HepG2 (cell line): ENCODE data around the gene SUN5. TPM values are rescaled to one million over a fixed set of nuclear protein-coding genes. Genes with fewer than 3 reads are reported as not detected.
A peak's percentile ranks its signal among the peaks of the same experiment; 100 is the strongest.

Source experiments
- AHDC1 ChIP-seq: sonication (generic); formaldehyde crosslinking; IDR thresholded peaks from 2 replicates; pipeline ENCODE4 v1.5.1; 2020; ENCODE audit warnings: mild to moderate bottlenecking, missing genetic modification reagents, borderline replicate concordance
- FOXA1 ChIP-seq, 2 experiments: fragments of 450-650 bp in 1 of 2; sonication (generic) in 1 of 2; formaldehyde crosslinking in 1 of 2; IDR thresholded peaks; 2 replicates each; pipeline versions ENCODE4 v1.4.0 to v1.6.1; 2016 to 2020; ENCODE audit warnings: missing genetic modification reagents in 1 of 2
- HIVEP1 ChIP-seq: sonication (generic); formaldehyde crosslinking; IDR thresholded peaks from 2 replicates; pipeline ENCODE4 v1.4.0; 2020; ENCODE audit warnings: mild to moderate bottlenecking, missing genetic modification reagents
- JUND ChIP-seq: sonication (generic); formaldehyde crosslinking; IDR thresholded peaks from 2 replicates; pipeline ENCODE4 v1.8.0; 2022; ENCODE audit warnings: mild to moderate bottlenecking, missing genetic modification reagents
- KDM4B ChIP-seq: sonication (generic); formaldehyde crosslinking; IDR thresholded peaks from 2 replicates; pipeline ENCODE4 v1.4.0; 2020; ENCODE audit warnings: missing genetic modification reagents
- SKI ChIP-seq: fragments of 450-650 bp; IDR thresholded peaks from one replicate; pipeline ENCODE4 v1.6.1; 2018; ENCODE audit warnings: mild to moderate bottlenecking; ENCODE audit not compliant: partially characterized antibody
- ZNF101 ChIP-seq: sonication (generic); formaldehyde crosslinking; IDR thresholded peaks from 2 replicates; pipeline ENCODE4 v1.4.0; 2020; ENCODE audit warnings: mild to moderate bottlenecking, low read depth, missing genetic modification reagents, borderline replicate concordance
- ZNF225 ChIP-seq: sonication (generic); formaldehyde crosslinking; IDR thresholded peaks from 2 replicates; pipeline ENCODE4 v1.4.0; 2020; ENCODE audit warnings: mild to moderate bottlenecking, missing genetic modification reagents
- ZNF274 ChIP-seq: sonication (generic); formaldehyde crosslinking; IDR thresholded peaks from 2 replicates; pipeline ENCODE4 v1.5.1; 2020; ENCODE audit warnings: mild to moderate bottlenecking, missing genetic modification reagents
- ZNF550 ChIP-seq: sonication (generic); formaldehyde crosslinking; IDR thresholded peaks from 2 replicates; pipeline ENCODE4 v1.4.0; 2020; ENCODE audit warnings: mild to moderate bottlenecking, missing genetic modification reagents, borderline replicate concordance
- ZNF574 ChIP-seq: sonication (generic); formaldehyde crosslinking; IDR thresholded peaks from 2 replicates; pipeline ENCODE4 v1.4.0; 2020; ENCODE audit warnings: missing genetic modification reagents
- ZNF598 ChIP-seq: sonication (generic); formaldehyde crosslinking; IDR thresholded peaks from 2 replicates; pipeline ENCODE4 v1.5.1; 2020; ENCODE audit warnings: mild to moderate bottlenecking, missing genetic modification reagents, borderline replicate concordance
- ZNF737 ChIP-seq: sonication (generic); formaldehyde crosslinking; IDR thresholded peaks from 2 replicates; pipeline ENCODE4 v1.5.0; 2020; ENCODE audit warnings: missing genetic modification reagents, mild to moderate bottlenecking, borderline replicate concordance
- ZNF768 ChIP-seq: sonication (generic); formaldehyde crosslinking; IDR thresholded peaks from 2 replicates; pipeline ENCODE4 v1.4.0; 2020; ENCODE audit warnings: missing genetic modification reagents
- polyA plus RNA-seq, 8 experiments: library from polyadenylated mRNA; depleted of rRNA in 3 of 8; stranded (reverse) in 7 of 8; unstranded in 1 of 8; fragments of >200 nt; fragmentation: Illumina TruSeq in 4 of 8; extraction: Trizol in 4 of 8; gene quantifications; 2 replicates each; pipeline versions ENCODE4 v1.2.1 to v1.2.3, GENCODE V29; 2011 to 2016; ENCODE audit warnings: low read depth in 4 of 8, missing spikeins in 1 of 8, mixed read lengths in 1 of 8; ENCODE audit not compliant: insufficient read depth in 1 of 8
- total RNA-seq, 5 experiments: library from RNA; depleted of rRNA; stranded (reverse); fragments of >200 nt; fragmentation: Illumina TruSeq; extraction: Trizol; gene quantifications; 2 replicates each; pipeline ENCODE4 v1.2.3, GENCODE V29; 2016; ENCODE audit warnings: low read depth in 1 of 5
- TF ChIP-seq, protein P1 (sequence below): sonication (generic); formaldehyde crosslinking; IDR thresholded peaks from 2 replicates; pipeline ENCODE4 v1.4.0; 2020; ENCODE audit warnings: missing genetic modification reagents

The SUN5 gene
- total and polyA plus RNA-seq, 2 of the 13 experiments (the other 11 are each of a cell fraction or from before 2014, with no cell fraction given) = not detected

DNA sequence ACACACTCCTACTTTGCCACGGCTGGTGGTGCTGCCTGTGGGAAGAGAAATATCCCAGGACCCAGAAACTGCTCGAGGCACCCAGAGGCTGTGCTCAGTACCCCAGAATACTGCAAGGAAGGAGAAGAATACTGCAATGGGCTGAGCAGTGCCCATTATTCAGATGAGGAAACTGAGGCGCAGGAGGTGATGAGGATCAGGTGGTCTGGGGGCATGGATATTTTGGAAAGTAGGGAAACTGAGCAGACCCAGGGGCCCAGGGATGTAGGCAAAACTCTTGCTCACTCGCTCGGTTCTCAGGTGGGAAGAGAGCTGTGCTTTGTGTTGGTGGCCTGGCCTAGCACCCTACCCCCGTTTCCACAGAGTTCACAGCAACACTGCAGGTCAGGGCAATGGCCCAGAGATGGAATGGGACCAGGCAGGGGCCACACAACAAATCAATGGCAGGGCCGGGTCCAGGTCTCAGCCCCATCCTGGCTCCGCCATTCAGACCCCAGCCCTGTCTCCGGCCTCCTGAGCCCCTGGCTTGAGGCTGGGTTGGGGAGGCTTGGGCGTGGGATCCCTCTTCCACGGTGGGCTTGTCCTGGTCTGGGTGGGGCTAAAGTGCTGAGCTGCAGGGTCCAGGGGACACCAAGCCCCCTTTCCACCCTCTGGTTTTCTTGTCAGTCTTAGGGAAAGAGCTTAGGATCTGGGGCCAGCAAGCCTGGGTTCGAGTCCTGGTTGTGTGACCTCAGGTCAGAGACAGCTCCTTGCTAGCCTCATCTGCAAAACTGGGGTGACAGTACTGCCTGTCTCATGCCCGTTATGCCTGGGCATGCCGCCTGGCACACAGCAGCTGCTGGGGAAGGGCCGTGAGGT is 33.9 kb downstream of the SUN5 start (continued):
- TF ChIP-seq JUND (no peak), SKI (no peak), ZNF550 (CRISPR knock-in tag) (no peak), ZNF598 (no peak), ZNF101 (CRISPR knock-in tag) (no peak), ZNF768 (CRISPR knock-in tag) (no peak), KDM4B (CRISPR knock-in tag) (no peak), AHDC1 (no peak), FOXA1 (IDR thresholded peaks at IDR 0.05) (no peak), FOXA1 (CRISPR knock-in tag; IDR thresholded peaks at IDR 0.05) (no peak), HIVEP1 (CRISPR knock-in tag) (0 out of 2 replicates have a peak, but pooled peaks have one; percentile 35), ZNF574 (0 out of 2 replicates have a peak, but pooled peaks have one; percentile 7), ZNF274 (CRISPR knock-in tag) (0 out of 2 replicates have a peak, but pooled peaks have one; percentile 37), ZNF225 (CRISPR knock-in tag) (no peak), ZNF737 (CRISPR knock-in tag) (no peak)
- TF ChIP-seq, protein P1, sequence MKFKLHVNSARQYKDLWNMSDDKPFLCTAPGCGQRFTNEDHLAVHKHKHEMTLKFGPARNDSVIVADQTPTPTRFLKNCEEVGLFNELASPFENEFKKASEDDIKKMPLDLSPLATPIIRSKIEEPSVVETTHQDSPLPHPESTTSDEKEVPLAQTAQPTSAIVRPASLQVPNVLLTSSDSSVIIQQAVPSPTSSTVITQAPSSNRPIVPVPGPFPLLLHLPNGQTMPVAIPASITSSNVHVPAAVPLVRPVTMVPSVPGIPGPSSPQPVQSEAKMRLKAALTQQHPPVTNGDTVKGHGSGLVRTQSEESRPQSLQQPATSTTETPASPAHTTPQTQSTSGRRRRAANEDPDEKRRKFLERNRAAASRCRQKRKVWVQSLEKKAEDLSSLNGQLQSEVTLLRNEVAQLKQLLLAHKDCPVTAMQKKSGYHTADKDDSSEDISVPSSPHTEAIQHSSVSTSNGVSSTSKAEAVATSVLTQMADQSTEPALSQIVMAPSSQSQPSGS (CRISPR knock-in tag) = no peak
